HG03575 (cell line): ENCODE measurements around the gene FOXS1.

Experiments used
- ATAC-seq: cut with Tn5 transposase; IDR thresholded peaks from one replicate; pipeline ENCODE4 v1.9.1; 2021; ENCODE audit not compliant: unreplicated experiment, insufficient number of reproducible peaks, low FRiP score; ENCODE audit errors: extremely low read depth

FOXS1 gene

DNA sequence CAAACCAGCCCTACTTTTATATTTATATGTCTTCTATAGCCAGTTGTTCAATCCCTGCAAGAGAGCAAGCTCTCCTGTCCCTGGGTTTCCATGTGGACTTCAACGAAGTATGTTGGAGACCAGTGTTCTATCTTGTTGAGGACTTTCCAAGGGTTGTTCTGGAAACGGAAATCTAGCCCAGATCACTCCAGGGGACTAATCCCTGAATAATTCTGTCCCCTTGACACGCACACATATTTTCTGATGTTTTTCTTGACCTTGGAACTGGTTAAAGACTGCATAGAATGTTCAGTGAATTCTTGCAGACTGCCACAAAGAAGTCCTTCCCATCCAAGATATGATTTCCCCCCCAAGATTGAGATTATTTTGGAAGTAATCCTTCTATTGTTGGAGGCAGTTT lies 35.7 kb downstream of the FOXS1 start:
- no peak for ATAC-seq

DNA sequence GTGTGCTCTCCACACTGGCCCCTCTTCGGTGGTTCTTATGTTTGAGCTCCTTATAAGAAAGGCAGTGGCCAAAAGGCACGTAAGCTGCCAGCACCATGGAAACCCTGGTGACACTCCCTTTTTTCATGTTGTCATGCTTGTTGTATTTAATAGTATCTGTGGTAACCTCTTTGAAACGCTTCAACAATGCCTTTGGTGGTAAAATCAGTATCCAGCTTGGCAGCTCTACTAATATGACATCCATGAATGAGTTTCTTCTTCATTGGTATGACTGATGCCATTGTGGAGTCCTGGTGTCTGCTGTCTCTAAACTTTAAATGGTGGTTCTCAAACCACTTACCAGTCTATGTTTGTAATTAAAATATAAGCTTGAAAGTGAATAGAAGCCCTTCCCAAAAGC lies 36.9 kb downstream of the FOXS1 start:
- ATAC-seq = no peak

DNA sequence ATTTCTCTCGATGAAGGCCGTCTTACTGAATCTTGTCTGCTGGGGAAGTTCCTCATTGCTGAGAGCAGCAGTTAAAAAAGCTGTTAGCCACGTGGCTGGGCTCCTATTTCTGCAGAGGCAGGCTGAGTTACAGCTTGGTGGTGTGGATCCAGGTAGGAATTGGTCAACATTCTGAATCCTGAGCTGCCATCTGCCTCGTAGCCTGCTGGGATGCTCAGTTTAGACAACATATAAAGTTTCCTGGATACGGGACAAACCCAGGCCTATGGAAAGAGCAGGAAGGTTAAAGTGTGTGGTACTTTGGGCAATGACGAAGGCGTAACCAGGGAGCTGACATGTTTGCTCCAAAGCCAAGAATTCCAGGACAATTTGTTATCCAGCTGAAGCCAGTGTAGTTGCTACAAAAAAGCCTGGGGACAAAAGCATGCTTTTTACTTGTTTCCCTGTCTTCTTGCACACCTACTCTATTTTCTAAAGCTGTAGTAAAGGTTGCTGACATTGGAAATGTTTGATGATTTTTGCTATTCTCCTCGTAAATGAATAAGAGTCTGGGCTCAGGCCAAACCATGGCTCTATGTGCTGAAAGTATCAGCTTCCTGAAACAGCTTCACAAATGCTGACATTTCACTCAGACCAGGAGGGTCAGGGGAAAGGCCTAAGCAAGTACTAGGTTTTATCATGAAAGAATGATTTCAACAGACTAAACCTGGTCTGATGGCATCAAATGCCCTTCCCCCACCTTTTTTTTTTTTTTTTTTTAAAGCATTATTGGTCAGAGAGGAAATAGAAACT lies 38.6 kb downstream of the FOXS1 start:
- no peak for ATAC-seq

DNA sequence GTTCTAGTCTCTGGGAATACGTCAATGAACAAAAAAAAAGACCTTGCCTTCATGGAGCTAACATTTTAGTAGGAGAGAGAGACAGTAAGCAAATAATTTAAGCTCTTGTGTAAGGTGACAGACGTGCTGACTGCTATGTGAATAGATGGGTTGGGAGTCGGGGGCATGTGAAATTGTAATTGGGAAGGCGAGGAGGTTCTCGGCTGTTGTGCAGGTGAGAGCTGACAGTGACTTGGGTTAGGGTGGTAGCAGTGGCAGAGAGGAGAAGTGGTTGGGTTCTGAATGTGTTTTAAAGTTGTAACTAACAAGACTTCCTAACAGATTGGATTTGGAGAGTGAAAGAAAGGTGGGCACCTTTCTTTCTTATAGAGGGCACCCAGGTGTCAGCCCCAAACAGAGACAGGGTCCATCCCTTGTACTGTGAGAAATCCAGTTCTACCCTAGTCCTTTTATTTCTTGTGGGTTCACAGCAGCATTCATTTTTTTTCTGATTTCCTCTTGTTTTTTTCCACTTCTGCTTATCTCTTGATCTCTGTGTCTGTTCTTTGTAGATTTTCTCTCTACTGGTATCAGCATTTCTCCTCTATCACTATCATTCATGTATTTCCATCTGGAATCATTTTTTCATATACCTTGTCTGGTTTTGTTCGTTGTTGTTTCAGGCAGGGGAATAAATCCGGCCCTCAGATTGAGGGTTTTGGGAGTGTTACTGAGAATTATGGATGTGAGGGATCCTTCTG lies 41.7 kb downstream of the FOXS1 start:
- no peak for ATAC-seq

DNA sequence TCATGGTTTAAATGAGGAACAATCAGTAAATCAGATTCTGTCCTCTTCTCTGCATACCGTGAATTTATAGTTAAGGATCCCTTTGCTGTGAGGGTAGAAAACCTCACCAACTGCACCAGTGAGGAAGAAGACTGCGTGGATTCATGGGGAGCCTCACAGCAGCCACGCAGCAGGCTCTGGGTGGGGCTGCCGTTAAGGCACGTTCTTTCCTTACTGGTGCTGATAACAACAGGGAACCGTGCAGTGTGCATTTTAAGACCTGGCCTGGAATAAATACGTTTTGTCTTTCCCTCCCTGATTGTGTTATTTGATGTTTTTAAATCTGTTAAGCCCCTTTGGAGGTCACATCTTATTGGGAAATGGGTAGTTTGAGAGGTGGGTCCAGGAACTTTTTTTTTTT lies 43.9 kb downstream of the FOXS1 start:
- ATAC-seq = no peak

DNA sequence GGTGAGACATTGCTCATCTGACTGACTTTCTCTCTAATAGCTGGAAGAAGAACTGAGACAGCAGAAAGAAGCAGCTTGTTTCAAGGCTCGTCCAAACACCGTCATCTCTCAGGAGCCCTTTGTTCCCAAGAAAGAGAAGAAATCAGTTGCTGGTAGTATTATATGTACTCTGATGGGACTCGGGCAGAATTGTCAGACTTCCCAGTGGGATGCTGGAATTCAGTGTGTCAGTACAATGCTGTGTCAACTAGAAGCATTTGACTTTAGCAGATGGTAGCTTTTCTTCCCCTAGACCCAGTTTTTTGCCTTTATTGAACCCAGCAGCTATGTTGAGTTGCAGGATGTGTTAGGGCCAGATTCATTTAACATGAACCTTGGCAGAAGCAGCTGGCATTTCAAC lies 48.0 kb downstream of the FOXS1 start:
- no peak for ATAC-seq
